H1 (cell line): ENCODE results near the gene MOK. TPM values are rescaled to one million over a fixed set of nuclear protein-coding genes. Genes with fewer than 3 reads are reported as not detected.

ENCODE experiments used
- CTCF ChIA-PET: fragments of 300-600 bp; sonication (Branson Sonifier 250); formaldehyde crosslinking; loops from one replicate; lab custom pipeline; 2021; ENCODE audit not compliant: partially characterized antibody; lab: Charles Lee
- POLR2A ChIA-PET: fragments of 300-600 bp; sonication (Branson Sonifier 250); formaldehyde crosslinking; loops from one replicate; lab custom pipeline; 2021; ENCODE audit warnings: inconsistent platforms; ENCODE audit not compliant: partially characterized antibody; lab: Charles Lee
- DNase-seq, 2 experiments: peaks; one replicate each; pipeline versions ENCODE4 v3.0.0 to v3.0.0-alpha.2; 2010 to 2022; ENCODE audit warnings: low spot score in 2 of 2, low read depth in 1 of 2, mixed read lengths in 1 of 2
- FAIRE-seq: peaks from 2 replicates; lab custom pipeline; 2011; peaks lifted over from hg19 to GRCh38; lab: Jason Lieb, UNC
- H2AFZ ChIP-seq: 2 replicates; pipeline ENCODE4 v1.8.1; 2012; ENCODE audit warnings: low read length, inconsistent platforms
- H2AK5ac ChIP-seq: 2 replicates; pipeline ENCODE4 v1.6.1; 2013; ENCODE audit warnings: low read depth, low read length
- H2BK120ac ChIP-seq: replicated peaks from 2 replicates; pipeline ENCODE3; 2013; ENCODE audit warnings: low read depth, low read length, inconsistent platforms
- H2BK12ac ChIP-seq: 2 replicates; pipeline ENCODE4 v1.6.1; 2013; ENCODE audit warnings: low read depth, low read length
- H2BK15ac ChIP-seq: 2 replicates; pipeline ENCODE4 v1.6.1; 2013; ENCODE audit warnings: low read length
- H2BK20ac ChIP-seq: 2 replicates; pipeline ENCODE4 v1.6.1; 2013; ENCODE audit warnings: low read length
- H2BK5ac ChIP-seq: 2 replicates; pipeline ENCODE4 v1.6.1; 2013; ENCODE audit warnings: low read depth, low read length
- H3K14ac ChIP-seq: 2 replicates; pipeline ENCODE4 v1.6.1; 2013; ENCODE audit warnings: inconsistent platforms; ENCODE audit not compliant: insufficient read length
- H3K18ac ChIP-seq: 2 replicates; pipeline ENCODE4 v1.6.1; 2013; ENCODE audit warnings: low read length; ENCODE audit errors: extremely low read depth
- H3K23ac ChIP-seq: 2 replicates; pipeline ENCODE4 v1.6.1; 2013; ENCODE audit warnings: inconsistent platforms; ENCODE audit not compliant: insufficient read length
- H3K23me2 ChIP-seq: 2 replicates; pipeline ENCODE4 v1.6.1; 2013; ENCODE audit warnings: low read depth, low read length
- H3K27ac ChIP-seq: 2 replicates; pipeline ENCODE4 v1.6.1; 2011; ENCODE audit warnings: low read depth, low read length, inconsistent platforms
- H3K27me3 ChIP-seq, 4 experiments: replicated peaks in 1 of 4; 1 replicate in 1 of 4; 2 replicates in 3 of 4; pipeline versions ENCODE4 v1.6.1 to v1.8.1; 2011 to 2013; ENCODE audit warnings: low read length in 3 of 4, mild to moderate bottlenecking in 3 of 4, inconsistent platforms in 2 of 4, mixed read lengths in 2 of 4, moderate library complexity in 1 of 4; ENCODE audit not compliant: control insufficient read depth in 3 of 4, insufficient read depth in 3 of 4; ENCODE audit errors: extremely low read depth in 1 of 4
- H3K36me3 ChIP-seq, 4 experiments: 2 replicates each; pipeline versions ENCODE4 v1.6.1 to v1.8.1; 2011 to 2013; ENCODE audit warnings: mild to moderate bottlenecking in 4 of 4, low read length in 3 of 4, moderate library complexity in 2 of 4, control low read depth in 1 of 4, inconsistent platforms in 1 of 4; ENCODE audit not compliant: insufficient read depth in 4 of 4, control insufficient read depth in 2 of 4
- H3K4ac ChIP-seq: replicated peaks from 2 replicates; pipeline ENCODE3; 2013; ENCODE audit warnings: low read length, low read depth, mixed read lengths, inconsistent platforms; ENCODE audit not compliant: insufficient read length
- H3K4me1 ChIP-seq, 4 experiments: replicated peaks in 1 of 4; 1 replicate in 1 of 4; 2 replicates in 3 of 4; pipeline versions ENCODE4 v1.6.1 to v1.8.1; 2011 to 2013; ENCODE audit warnings: low read length in 3 of 4, inconsistent platforms in 2 of 4, mixed read lengths in 1 of 4; ENCODE audit not compliant: insufficient read depth in 4 of 4, control insufficient read depth in 3 of 4
- H3K4me2 ChIP-seq, 2 experiments: 2 replicates each; pipeline versions ENCODE4 v1.6.1 to v1.8.1; 2011 to 2013; ENCODE audit warnings: low read depth in 2 of 2, low read length in 2 of 2, control low read depth in 1 of 2, inconsistent platforms in 1 of 2, mild to moderate bottlenecking in 1 of 2; ENCODE audit not compliant: insufficient read depth in 1 of 2
- H3K4me3 ChIP-seq, 4 experiments: fragments of 200-600, 300-600 bp in 1 of 4; sonication (generic), shearing (Covaris generic), sonication (Bioruptor Twin) in 1 of 4; 2 replicates each; pipeline versions ENCODE4 v1.5.1 to v1.8.1; 2011 to 2016; ENCODE audit warnings: low read length in 4 of 4, low read depth in 3 of 4, control low read depth in 2 of 4, inconsistent platforms in 2 of 4, mild to moderate bottlenecking in 2 of 4, mixed read lengths in 1 of 4, moderate library complexity in 1 of 4; ENCODE audit not compliant: insufficient read depth in 2 of 4; ENCODE audit errors: extremely low read depth in 1 of 4
- H3K56ac ChIP-seq: replicated peaks from 2 replicates; pipeline ENCODE3; 2013; ENCODE audit warnings: low read depth, mild to moderate bottlenecking, mixed read lengths, low read length, inconsistent platforms; ENCODE audit not compliant: insufficient read length
- H3K79me1 ChIP-seq: 2 replicates; pipeline ENCODE4 v1.6.1; 2013; ENCODE audit warnings: low read depth, low read length, control low read depth
- H3K79me2 ChIP-seq, 2 experiments: 2 replicates each; pipeline versions ENCODE4 v1.6.1 to v1.8.1; 2012 to 2013; ENCODE audit warnings: low read length in 2 of 2, mild to moderate bottlenecking in 2 of 2, inconsistent platforms in 1 of 2; ENCODE audit not compliant: insufficient read depth in 2 of 2, control insufficient read depth in 1 of 2
- H3K9ac ChIP-seq, 4 experiments: replicated peaks in 1 of 4; 1 replicate in 1 of 4; 2 replicates in 3 of 4; pipeline versions ENCODE4 v1.6.1 to v1.8.1; 2011 to 2013; ENCODE audit warnings: low read depth in 3 of 4, low read length in 3 of 4, control low read depth in 2 of 4, mild to moderate bottlenecking in 2 of 4, moderate library complexity in 2 of 4, inconsistent platforms in 1 of 4; ENCODE audit errors: extremely low read depth in 1 of 4
- H3K9me3 ChIP-seq, 2 experiments: 2 replicates each; pipeline versions ENCODE4 v1.6.1 to v1.8.1; 2012 to 2013; ENCODE audit warnings: mild to moderate bottlenecking in 2 of 2, moderate library complexity in 2 of 2, control low read depth in 1 of 2, inconsistent platforms in 1 of 2, low read depth in 1 of 2, low read length in 1 of 2, mixed read lengths in 1 of 2; ENCODE audit not compliant: insufficient read depth in 2 of 2
- H4K20me1 ChIP-seq, 2 experiments: replicated peaks in 1 of 2; 2 replicates each; pipeline versions ENCODE3 to v1.8.1; 2011 to 2013; ENCODE audit warnings: inconsistent platforms in 2 of 2, low read length in 2 of 2, mild to moderate bottlenecking in 1 of 2; ENCODE audit not compliant: insufficient read depth in 2 of 2, control insufficient read depth in 1 of 2
- H4K5ac ChIP-seq: 2 replicates; pipeline ENCODE4 v1.6.1; 2013; ENCODE audit warnings: low read length, low read depth, mixed read lengths, inconsistent platforms; ENCODE audit not compliant: insufficient read length
- H4K8ac ChIP-seq: 2 replicates; pipeline ENCODE4 v1.8.0; 2013; ENCODE audit warnings: mild to moderate bottlenecking, moderate library complexity, low read length, inconsistent platforms; ENCODE audit not compliant: insufficient read depth; ENCODE audit errors: extremely low read depth
- H4K91ac ChIP-seq: replicated peaks from 2 replicates; pipeline ENCODE3; 2013; ENCODE audit warnings: low read length, mixed read lengths, inconsistent platforms; ENCODE audit not compliant: insufficient read length
- ATF2 ChIP-seq: IDR thresholded peaks from 2 replicates; pipeline ENCODE4 v1.6.1; 2012; ENCODE audit warnings: low read length, inconsistent platforms
- CEBPB ChIP-seq: IDR thresholded peaks from 2 replicates; pipeline ENCODE4 v1.6.1; 2012; ENCODE audit warnings: low read depth, low read length
- CHD2 ChIP-seq: IDR thresholded peaks from 2 replicates; pipeline ENCODE4 v1.6.1; 2012; ENCODE audit warnings: low read length, improper control_type of control experiment
- CREB1 ChIP-seq: IDR thresholded peaks from 2 replicates; pipeline ENCODE4 v1.6.1; 2012; ENCODE audit warnings: inconsistent platforms
- EZH2 ChIP-seq: fragments of 200-600 bp; sonication (generic); IDR thresholded peaks from 2 replicates; pipeline ENCODE4 v1.7.1; 2012; ENCODE audit warnings: low read depth, mild to moderate bottlenecking, moderate library complexity, low read length, inconsistent platforms; ENCODE audit not compliant: severe bottlenecking
- GABPA ChIP-seq: IDR thresholded peaks from 2 replicates; pipeline ENCODE4 v1.6.1; 2011; ENCODE audit warnings: mild to moderate bottlenecking, low read length, moderate library complexity, borderline replicate concordance; ENCODE audit not compliant: insufficient read depth
- HDAC6 ChIP-seq: IDR thresholded peaks from one replicate; pipeline ENCODE4 v1.7.1; 2012; ENCODE audit warnings: low read depth, mild to moderate bottlenecking, inconsistent platforms, low read length, moderate library complexity
- POLR2AphosphoS5 ChIP-seq: IDR thresholded peaks from 2 replicates; pipeline ENCODE4 v1.6.1; 2011; ENCODE audit warnings: low read depth, low read length
- POU5F1 ChIP-seq: IDR thresholded peaks from 2 replicates; pipeline ENCODE4 v1.6.1; 2011; ENCODE audit warnings: low read depth, mild to moderate bottlenecking, low read length, moderate library complexity
- WGBS, 2 experiments: shearing (Covaris generic) in 1 of 2; methylation state at CpG; one replicate each; pipeline versions ENCODE4 v1.1.6 to v1.1.7; 2013 to 2015; ENCODE audit warnings: low lambda C conversion rate in 2 of 2, mixed read lengths in 2 of 2, inconsistent platforms in 1 of 2, low coverage in 1 of 2, missing lambda C conversion rate in 1 of 2; ENCODE audit not compliant: insufficient replicate concordance in 2 of 2, insufficient coverage in 1 of 2, insufficient read length in 1 of 2; ENCODE audit errors: extremely low coverage in 1 of 2, missing lambda C conversion rate in 1 of 2; 5-methylcytosine and 5-hydroxymethylcytosine counted together
- polyA plus RNA-seq, 7 experiments: library from polyadenylated mRNA; depleted of rRNA in 3 of 7; stranded (reverse) in 5 of 7; unstranded in 2 of 7; fragments of >200 nt in 5 of 7; fragments of 200-250 nt in 2 of 7; gene quantifications; 1 replicate in 5 of 7; 2 replicates in 1 of 7; 4 replicates in 1 of 7; pipeline versions ENCODE4 v1.2.1 to v1.2.3, GENCODE V29; 2011 to 2013; ENCODE audit warnings: missing spikeins in 2 of 7, mixed read lengths in 2 of 7
- total RNA-seq: library from RNA; stranded (reverse); fragmentation: NEBNext Ultra II Directional; extraction: Animal tissue kit (Norgen Biotek cat#: 25700); gene quantifications from 2 replicates; pipeline ENCODE4 v1.2.1, GENCODE V29; 2021

MOK gene
- total and polyA plus RNA-seq, 2 of the 8 experiments (the other 6 are each of a cell fraction or from before 2014, with no cell fraction given) = 2.1 to 2.5 TPM

GRCh38 chr14:102231476-102232347 is 73.3 kb downstream of the MOK start:
- H3K4me3 ChIP-seq = no peak overlapping the region
- 0 out of 2 replicates have a peak, but pooled peaks cover 2% of the 10 kb centered on the region for H3K23me2 ChIP-seq
- no peak overlapping the region for H2BK5ac ChIP-seq
- no peak for DNase-seq
- 90% methylated on average over 22 of the region's 22 CpGs; no CpG with 5 or more reads in 1 of the 2 experiments for WGBS, 2 experiments
- H3K18ac ChIP-seq = no peak overlapping the region
- no peak overlapping the region for H2BK12ac ChIP-seq
- H4K91ac ChIP-seq = no peak overlapping the region
- H3K79me2 ChIP-seq = no peaks in the 10 kb centered on the region
- no peak overlapping the region for H2BK20ac ChIP-seq
- no peak overlapping the region for H2BK120ac ChIP-seq
- H3K14ac ChIP-seq = no peak overlapping the region
- no peak overlapping the region for H3K4ac ChIP-seq
- H3K56ac ChIP-seq = no peak overlapping the region
- no peak overlapping the region for H2BK15ac ChIP-seq
- no peak overlapping the region for H4K5ac ChIP-seq
- peak overlapping the region; percentile 29; the same call in 1 of the 2 replicates for H4K8ac ChIP-seq
- TF ChIP-seq POU5F1 (no peak), HDAC6 (no peak), CEBPB (no peak), ATF2 (no peak), CHD2 (no peak), POLR2AphosphoS5 (no peak), EZH2 (no peak), GABPA (no peak), CREB1 (no peak)
- no peak for FAIRE-seq
- H3K4me1 ChIP-seq = peaks cover 0 to 6% (median 2%) of the 10 kb centered on the region in 4 experiments; a peak in 5 of 7 replicates
- CTCF ChIA-PET = interaction anchor here (0.9 to 6.4 kb wide), 9 partner anchors 10 to 91 kb away, joined by 3 to 44 read pairs (median 9); partner anchors contain the start of gene ZNF839
- H3K79me1 ChIP-seq = no peaks in the 10 kb centered on the region
- no peaks in the 10 kb centered on the region for H3K9me3 ChIP-seq
- H2AFZ ChIP-seq = no peak overlapping the region
- H3K36me3 ChIP-seq = no peaks in the 10 kb centered on the region
- no peaks in the 10 kb centered on the region for H4K20me1 ChIP-seq
- no peak overlapping the region for H3K4me2 ChIP-seq
- H3K23ac ChIP-seq = no peak overlapping the region
- no peak overlapping the region for H2AK5ac ChIP-seq
- no peak overlapping the region for H3K27ac ChIP-seq
- no peaks in the 10 kb centered on the region for H3K27me3 ChIP-seq
- no peak overlapping the region for H3K9ac ChIP-seq
- POLR2A ChIA-PET = interaction anchor here (0.6 to 1.6 kb wide), 4 partner anchors 51 to 387 kb away, joined by 3 read pairs; no protein-coding TSS in a partner anchor
